ENCODE data around the gene TMPRSS4.

Gene TMPRSS4

DNA sequence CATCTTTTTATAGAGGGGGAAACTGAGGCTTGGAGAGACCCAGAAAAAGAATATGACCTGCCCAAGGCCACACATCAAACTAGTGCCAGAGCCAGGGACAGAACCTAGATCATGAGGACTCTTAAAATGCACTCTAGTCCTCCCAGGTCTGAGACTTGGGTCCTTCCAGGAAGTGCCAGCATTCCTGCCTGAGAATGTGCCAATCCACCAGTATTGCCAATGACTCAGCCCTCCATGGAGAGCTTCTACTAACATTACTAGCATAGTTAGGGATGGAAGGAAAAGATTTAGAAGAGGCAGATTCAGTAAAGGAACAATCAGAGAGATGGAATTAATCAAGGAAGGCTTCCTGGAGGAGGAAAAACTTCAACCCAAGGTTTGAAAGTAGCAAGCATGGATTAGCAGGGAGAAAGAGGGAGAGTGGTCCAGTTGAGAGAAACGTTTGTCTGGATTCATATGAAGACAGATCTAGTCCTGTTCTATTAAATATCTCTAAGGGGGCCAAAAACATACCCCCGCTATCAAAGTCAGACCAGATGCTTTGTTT, 30.0 kb downstream of the TMPRSS4 start:
- ATAC-seq, result no peak

DNA sequence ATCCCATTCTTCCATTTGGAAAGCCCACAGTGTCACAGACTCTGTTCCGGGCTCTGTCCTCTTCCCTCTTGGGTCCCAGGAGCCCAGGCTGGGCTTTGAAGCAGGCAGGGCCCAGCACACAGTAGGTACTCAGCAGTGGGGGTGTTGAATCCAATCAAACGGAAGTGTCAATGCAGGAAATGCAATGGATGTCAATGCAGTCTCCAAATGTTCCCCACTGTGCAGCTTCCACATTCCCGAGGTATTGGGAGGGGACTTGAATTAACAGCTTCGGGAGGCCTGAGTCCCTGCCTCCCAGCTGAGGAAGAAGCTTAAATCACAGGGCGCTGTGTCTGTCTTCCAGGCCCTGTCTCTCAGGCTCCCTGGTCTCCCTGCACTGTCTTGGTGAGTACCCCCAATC, 31.6 kb downstream of the TMPRSS4 start:
- no peak for ATAC-seq

- no peak for ATAC-seq
Measured at GRCh38 chr11:118109231-118109630, 32.4 kb downstream of the TMPRSS4 start.

GRCh38 chr11:118111019-118111743, 34.3 kb downstream of the TMPRSS4 start:
- ATAC-seq, result no peak

DNA sequence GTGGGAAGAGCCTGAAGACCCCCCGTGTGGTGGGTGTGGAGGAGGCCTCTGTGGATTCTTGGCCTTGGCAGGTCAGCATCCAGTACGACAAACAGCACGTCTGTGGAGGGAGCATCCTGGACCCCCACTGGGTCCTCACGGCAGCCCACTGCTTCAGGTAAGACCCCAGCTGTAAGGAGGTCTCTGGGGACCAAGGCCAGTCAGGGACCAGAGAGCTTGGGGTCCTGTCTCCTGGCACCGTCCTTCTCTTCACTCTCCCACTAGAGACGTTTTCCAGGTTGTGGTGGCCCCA, 34.8 kb downstream of the TMPRSS4 start:
- ATAC-seq, result no peak

- no peak for ATAC-seq
Measured at GRCh38 chr11:118112711-118113430, 36.0 kb downstream of the TMPRSS4 start.

- no peak for ATAC-seq
Measured at GRCh38 chr11:118114266-118114665, 37.4 kb downstream of the TMPRSS4 start.

- ATAC-seq, result no peak
Measured at GRCh38 chr11:118115048-118115447, 38.2 kb downstream of the TMPRSS4 start.

DNA sequence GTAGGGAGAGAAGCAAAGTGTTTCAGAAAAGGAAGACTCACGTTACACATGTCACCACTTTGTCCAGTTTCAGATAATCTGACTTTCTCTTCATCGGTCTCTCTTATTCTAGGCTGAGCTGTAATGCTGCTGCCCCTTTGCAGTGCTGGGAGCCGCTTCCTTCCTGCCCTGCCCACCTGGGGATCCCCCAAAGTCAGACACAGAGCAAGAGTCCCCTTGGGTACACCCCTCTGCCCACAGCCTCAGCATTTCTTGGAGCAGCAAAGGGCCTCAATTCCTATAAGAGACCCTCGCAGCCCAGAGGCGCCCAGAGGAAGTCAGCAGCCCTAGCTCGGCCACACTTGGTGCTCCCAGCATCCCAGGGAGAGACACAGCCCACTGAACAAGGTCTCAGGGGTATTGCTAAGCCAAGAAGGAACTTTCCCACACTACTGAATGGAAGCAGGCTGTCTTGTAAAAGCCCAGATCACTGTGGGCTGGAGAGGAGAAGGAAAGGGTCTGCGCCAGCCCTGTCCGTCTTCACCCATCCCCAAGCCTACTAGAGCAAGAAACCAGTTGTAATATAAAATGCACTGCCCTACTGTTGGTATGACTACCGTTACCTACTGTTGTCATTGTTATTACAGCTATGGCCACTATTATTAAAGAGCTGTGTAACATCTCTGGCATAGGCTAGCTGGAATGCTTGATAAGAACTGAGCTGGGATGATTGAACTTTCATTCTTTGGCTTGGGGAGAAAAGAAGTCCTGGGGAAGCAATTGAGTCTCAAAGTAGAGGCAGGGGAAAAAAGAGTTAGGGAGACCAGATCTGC, 41.1 kb downstream of the TMPRSS4 start:
- ATAC-seq, result no peak

DNA sequence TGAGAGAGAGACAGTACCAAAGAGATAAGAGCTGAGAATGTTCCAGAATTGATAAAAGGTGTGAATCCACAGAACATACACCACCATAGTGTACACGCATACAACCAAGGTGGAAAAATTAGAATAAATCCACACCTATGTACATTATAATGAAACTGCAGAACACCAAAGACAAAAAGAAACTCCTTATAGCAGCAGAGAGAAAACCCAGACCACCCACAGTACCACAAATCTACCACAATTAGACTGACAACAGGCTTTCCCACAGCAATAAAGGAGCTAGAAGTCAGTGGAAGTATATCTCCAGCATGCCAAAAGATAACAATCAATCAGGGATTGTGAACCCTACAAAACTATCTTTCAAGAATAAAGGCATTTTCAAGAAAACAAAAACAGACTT, 43.9 kb downstream of the TMPRSS4 start:
- no peak for ATAC-seq

DNA sequence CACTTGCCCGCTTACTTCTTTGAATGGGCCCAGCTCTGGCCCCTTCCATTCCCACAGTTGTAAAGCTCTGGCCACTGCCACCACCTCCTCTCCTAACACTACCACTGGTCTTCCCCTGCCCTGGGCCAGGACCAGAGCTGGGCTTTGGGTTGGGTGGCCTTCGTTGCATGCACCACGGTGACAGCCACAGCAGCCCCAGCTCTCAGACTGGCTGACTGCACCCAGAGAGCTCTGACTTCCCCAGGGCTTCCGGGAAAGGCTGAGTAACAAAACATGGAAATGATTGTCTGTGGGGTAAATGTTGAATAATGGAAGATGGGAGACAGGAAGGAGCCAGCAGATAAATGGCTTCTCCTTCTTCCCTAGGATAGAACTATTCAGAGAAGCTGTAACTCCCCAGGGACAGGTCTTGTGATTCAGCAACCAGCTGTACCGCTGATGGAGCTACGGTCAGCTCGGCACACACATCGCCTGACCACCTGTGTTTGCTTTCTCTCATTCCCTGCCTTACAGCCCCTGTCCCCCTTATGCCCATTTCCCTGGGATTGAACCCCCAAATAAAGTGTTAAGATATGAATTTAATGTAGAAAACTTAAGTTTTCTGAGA, 48.2 kb downstream of the TMPRSS4 start:
- no peak for ATAC-seq

DNA sequence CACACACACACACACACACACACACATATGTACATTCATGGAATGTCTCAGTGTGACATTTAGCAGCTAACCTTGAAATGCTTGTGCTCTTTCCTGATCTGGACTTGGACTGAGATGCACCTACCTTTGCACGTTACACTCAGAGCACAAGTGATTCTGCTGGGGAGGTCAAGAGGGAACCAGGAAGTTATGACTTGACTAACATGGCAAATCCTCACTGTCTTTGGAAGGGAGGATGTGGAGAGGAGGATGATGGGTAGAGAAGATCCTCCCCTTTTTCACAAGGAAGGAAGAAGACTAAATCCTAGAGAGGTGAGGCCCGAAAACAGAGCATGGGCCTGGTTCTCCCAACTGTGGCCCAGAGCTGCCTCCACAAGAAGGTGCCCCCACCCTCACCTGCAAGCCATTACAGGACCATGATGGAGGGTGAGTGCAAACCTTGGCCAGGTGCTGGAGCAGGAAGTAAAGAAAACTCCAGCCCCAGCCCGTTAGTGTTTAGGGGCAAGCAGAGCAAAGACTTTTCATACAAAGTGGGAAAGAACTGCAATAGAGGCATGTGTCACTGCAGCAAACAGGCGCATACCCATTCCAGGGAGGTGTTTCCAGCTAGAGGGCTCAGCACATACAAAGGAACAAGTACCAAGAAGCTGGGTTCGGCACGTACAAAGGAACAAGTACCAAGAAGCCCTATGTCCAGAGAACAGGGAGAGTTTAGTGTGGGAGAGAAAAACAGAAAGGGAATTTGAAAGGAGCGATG, 49.4 kb downstream of the TMPRSS4 start:
- ATAC-seq, result no peak

- ATAC-seq, result no peak
Measured at GRCh38 chr11:118128310-118128709, 51.4 kb downstream of the TMPRSS4 start.

GRCh38 chr11:118128721-118129470, 52.0 kb downstream of the TMPRSS4 start:
- no peak for ATAC-seq

GRCh38 chr11:118129471-118130172, 52.7 kb downstream of the TMPRSS4 start:
- ATAC-seq, result no peak

DNA sequence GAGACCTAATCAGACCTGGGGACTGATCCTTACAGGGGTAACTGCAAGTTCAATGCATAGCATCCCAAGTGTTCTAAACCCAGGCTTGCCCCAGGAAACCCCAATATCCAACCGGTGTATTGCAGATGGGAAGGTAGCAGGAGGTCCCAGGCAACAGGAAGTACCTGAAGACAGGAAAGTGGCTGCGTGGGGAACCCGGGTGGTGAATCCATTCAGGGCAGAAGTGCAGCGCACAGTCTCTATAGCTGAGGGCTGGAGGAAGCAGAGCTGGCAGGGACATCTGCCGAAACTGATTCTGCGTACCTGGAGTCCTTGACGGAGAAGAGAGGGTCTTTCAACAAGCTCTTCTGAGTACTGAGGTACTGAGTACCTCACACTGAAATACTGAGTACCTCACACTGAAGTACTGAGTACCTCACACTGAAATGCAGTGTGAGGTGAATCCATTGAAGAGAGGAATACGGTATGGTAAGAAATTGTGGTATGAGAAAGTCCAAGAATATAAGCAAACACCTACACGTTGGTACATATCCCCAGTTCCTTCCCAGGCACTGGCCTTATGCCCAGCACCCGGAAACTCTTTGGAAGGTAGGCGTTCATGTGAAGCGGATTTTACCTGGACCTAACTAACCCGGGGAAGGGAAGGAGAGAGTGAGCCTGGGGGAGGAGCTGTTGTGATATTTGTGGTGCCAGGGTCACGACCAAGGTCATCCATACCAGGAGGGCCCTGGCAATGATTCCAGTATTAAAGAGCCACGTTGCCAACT, 55.7 kb downstream of the TMPRSS4 start:
- ATAC-seq, result no peak

GRCh38 chr11:118133816-118134215, 56.9 kb downstream of the TMPRSS4 start:
- ATAC-seq, result no peak

DNA sequence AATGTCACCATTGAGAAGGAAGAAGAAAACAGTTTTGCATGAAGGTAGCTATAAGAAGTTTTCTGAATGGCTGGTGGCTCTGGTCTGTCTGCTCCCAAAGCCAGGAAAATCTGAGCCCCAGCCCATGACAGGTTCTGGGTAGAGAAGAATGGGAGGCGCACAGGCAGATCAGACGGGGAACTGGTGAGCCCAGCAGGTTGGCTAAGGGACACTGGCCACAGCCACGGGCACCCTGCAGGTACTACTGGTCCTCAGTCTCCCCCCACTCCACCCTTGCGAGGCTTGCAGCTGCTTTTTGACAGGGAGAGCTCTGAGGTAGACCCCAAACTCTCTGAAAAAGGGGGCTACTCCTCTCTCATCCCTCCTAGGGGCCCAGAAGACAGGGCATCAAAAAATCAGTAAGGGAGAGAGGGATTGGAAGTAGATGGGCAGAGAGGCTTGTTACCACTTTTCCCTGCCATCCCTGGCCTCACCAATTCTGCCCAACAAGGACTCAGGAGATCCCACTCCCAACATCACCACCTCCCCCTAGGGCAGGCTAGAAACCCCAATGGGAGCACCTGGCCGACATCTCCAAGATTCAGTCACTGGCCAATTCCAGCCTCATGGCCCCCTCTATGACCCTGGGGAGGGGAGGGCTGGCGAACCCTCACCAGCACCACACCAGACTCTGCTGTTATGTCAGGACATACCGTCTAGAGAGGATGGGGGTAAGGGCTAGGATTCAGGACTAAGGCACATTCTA, 58.3 kb downstream of the TMPRSS4 start:
- ATAC-seq, result no peak

DNA sequence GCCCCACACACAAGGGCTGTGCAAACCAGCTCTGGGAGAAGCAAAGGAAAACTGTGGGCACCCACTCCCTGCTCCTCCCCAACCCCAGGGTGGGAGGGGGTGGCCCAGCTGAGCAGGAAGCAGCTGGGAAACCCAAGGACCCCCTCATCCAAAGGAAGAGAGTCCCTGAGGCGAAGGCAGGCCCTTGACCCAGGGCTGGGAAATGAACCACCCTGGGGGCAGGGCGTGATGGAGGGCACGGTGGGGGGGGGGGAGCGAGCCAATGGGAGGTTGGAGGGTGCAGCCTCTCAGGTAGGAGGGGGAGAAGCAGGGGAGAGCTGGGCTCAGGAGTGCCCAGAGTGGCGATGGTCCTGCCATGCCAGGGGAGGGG, 58.9 kb downstream of the TMPRSS4 start:
- ATAC-seq, result no peak
